Mesothelial cell of epicardium (in vitro differentiated cells): ENCODE results near the gene ARL8A. TPM values are rescaled to one million over a fixed set of nuclear protein-coding genes. Genes with fewer than 3 reads are reported as not detected.
"Not testable (repeated sequence)": the region's sequence is repeated elsewhere in the genome, so short reads cannot be mapped to it uniquely, and the experiment has no call there.

Experiments used
- DNase-seq, 2 experiments: peaks; one replicate each; pipeline ENCODE4 v3.0.0; 2021; ENCODE audit warnings: low spot score in 2 of 2; ENCODE audit not compliant: unreplicated experiment in 2 of 2
- H3K27ac Mint-ChIP-seq: 2 replicates; pipeline ENCODE4 v1.8.0; 2021; ENCODE audit warnings: mixed read lengths
- H3K27me3 Mint-ChIP-seq: 2 replicates; pipeline ENCODE4 v1.8.0; 2021; ENCODE audit warnings: low read depth, mixed read lengths
- H3K36me3 Mint-ChIP-seq: 2 replicates; pipeline ENCODE4 v1.8.0; 2021; ENCODE audit warnings: mixed read lengths
- H3K4me1 Mint-ChIP-seq: 2 replicates; pipeline ENCODE4 v1.8.0; 2021; ENCODE audit warnings: mixed read lengths
- H3K4me3 Mint-ChIP-seq: 2 replicates; pipeline ENCODE4 v1.8.0; 2021; ENCODE audit warnings: mild to moderate bottlenecking, moderate library complexity, mixed read lengths
- H3K9me3 Mint-ChIP-seq: 2 replicates; pipeline ENCODE4 v1.8.0; 2021; ENCODE audit warnings: mixed read lengths
- CTCF ChIP-seq: fragments of 200-600 bp; sonication (generic); IDR thresholded peaks from one replicate; pipeline ENCODE4 v1.5.0; 2021; ENCODE audit warnings: antibody characterized with exemption; ENCODE audit not compliant: unreplicated experiment
- total RNA-seq: library from RNA; stranded (reverse); gene quantifications from 3 replicates; pipeline ENCODE4 v1.2.1, GENCODE V29; 2021

The ARL8A gene
- 73.9 to 79.6 TPM (median 74.4 TPM) in 3 replicates for total RNA-seq

GRCh38 chr1:202144402-202145067 is at the start of gene ARL8A:
ARL8A (minus strand) TSS chr1:202144737; CDS start chr1:202144572, 165 bp downstream.
- no peaks in the 10 kb centered on the region for H3K9me3 Mint-ChIP-seq
- peak within 1 kb of the TSS; percentile 86 for H3K4me3 Mint-ChIP-seq
- DNase-seq = peak; percentile 60 to 80
- peaks cover 1% of the 10 kb centered on the region for H3K36me3 Mint-ChIP-seq
- TF ChIP-seq CTCF = no peak
- H3K27ac Mint-ChIP-seq = peak within 1 kb of the TSS; percentile 98
- H3K4me1 Mint-ChIP-seq = peaks cover 19% of the 10 kb centered on the region
- no peaks in the 10 kb centered on the region for H3K27me3 Mint-ChIP-seq

DNA sequence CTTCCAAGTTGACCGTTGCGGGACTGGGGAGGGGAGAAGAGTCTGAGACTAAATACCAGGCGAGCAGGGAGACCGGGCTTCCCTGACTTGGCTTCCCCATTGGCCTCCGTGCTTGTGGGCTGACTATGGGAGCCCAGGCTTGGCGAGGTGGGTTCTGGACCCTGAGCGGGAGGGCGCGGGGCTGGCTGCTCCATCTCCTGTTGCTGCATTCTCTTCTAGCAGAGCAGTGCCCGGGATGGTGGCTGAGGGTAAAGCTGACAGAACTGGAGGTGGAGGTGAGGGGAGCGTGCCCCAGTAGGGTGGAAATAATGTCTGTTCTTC is 49.8 kb upstream of the ARL8A start:
- no peaks in the 10 kb centered on the region for H3K9me3 Mint-ChIP-seq
- H3K27ac Mint-ChIP-seq = no peak overlapping the region
- H3K4me3 Mint-ChIP-seq = peak overlapping the region; percentile 50
- no peak for DNase-seq
- H3K36me3 Mint-ChIP-seq = no peaks in the 10 kb centered on the region
- H3K4me1 Mint-ChIP-seq = peaks cover 13% of the 10 kb centered on the region
- H3K27me3 Mint-ChIP-seq = peaks cover 44% of the 10 kb centered on the region
- TF ChIP-seq CTCF = no peak

- Mint-ChIP-seq H3K27me3 (peaks cover 44% of the 10 kb centered on the region), H3K36me3 (no peaks in the 10 kb centered on the region), H3K4me3 (peak within 1 kb of the TSS; percentile 74), H3K27ac (no peak within 1 kb of the TSS), H3K9me3 (no peaks in the 10 kb centered on the region), H3K4me1 (peaks cover 10% of the 10 kb centered on the region)
- no peak for TF ChIP-seq CTCF
- DNase-seq = peak in 1 of 2 experiments; percentile 63
These were observed 49.2 kb upstream of the ARL8A start, which contains the start of gene LGR6 for GRCh38 chr1:202193614-202194327. LGR6 (plus strand) TSS chr1:202193799; CDS start chr1:202193990, 191 bp downstream.

DNA sequence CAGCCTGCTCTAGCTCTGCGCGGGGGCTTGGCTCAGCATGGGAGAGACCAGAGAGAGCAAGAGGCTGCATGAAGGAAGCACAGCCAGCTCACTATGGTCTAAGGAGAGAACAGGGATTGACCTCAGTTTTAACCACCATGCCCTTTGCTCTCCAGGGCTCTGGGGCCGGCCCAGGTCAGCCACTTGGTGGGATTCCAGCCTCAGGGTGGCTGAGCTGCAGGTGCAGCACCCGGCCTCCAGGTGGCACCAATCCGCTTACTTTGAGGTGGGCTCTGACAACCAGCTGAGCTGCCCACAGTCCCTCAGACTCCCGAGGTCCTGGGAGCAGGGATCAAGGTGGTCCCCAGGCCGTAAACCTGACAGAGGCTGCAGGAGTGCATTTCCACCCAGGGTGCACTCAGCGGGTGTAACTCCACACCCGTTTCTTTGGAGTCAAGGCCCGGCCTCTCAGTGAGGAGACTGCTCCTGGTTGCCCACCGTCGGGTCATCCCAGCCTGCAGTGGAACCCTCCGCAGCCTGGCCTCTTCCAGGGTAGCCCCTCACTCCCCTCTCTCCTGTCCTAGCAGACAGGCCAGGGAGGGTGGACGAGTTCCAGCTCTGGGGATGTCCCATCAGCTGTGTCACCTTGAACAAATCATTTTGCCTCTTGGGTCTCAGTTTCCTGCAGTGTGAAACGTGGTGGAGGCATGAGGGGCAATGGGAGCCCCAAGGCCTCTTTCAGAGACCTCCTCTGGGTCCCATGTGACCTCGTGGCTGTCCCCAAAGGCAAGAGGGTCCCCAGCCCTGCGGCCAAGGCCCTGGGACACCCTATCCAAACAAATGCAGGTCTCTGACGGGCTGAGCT is 48.5 kb upstream of the ARL8A start:
- peak; percentile 42 to 74 for DNase-seq
- H3K36me3 Mint-ChIP-seq = no peaks in the 10 kb centered on the region
- peaks cover 5% of the 10 kb centered on the region for H3K4me1 Mint-ChIP-seq
- H3K4me3 Mint-ChIP-seq = peak overlapping the region; percentile 74
- peak; percentile 94 for TF ChIP-seq CTCF
- no peak overlapping the region for H3K27ac Mint-ChIP-seq
- peaks cover 42% of the 10 kb centered on the region for H3K27me3 Mint-ChIP-seq
- H3K9me3 Mint-ChIP-seq = no peaks in the 10 kb centered on the region

DNA sequence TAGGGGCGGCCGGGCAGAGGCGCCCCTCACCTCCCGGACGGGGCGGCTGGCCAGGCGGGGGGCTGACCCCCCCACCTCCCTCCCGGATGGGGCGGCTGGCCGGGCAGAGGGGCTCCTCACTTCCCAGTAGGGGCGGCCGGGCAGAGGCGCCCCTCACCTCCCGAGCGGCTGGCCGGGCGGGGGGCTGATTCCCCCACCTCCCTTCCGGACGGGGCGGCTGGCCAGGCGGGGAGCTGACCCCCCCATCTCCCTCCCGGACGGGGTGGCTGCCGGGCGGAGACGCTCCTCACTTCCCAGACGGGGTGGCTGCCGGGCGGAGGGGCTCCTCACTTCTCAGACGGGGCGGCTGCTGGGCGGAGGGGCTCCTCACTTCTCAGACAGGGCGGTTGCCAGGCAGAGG is 46.9 kb upstream of the ARL8A start:
- not testable (repeated sequence) for DNase-seq, H3K4me3 Mint-ChIP-seq, H3K9me3 Mint-ChIP-seq, H3K27ac Mint-ChIP-seq, H3K36me3 Mint-ChIP-seq, H3K4me1 Mint-ChIP-seq
- H3K27me3 Mint-ChIP-seq = peaks cover 37% of the 10 kb centered on the region
